ENCODE measurements around the gene ATP8B3.

Gene ATP8B3

DNA sequence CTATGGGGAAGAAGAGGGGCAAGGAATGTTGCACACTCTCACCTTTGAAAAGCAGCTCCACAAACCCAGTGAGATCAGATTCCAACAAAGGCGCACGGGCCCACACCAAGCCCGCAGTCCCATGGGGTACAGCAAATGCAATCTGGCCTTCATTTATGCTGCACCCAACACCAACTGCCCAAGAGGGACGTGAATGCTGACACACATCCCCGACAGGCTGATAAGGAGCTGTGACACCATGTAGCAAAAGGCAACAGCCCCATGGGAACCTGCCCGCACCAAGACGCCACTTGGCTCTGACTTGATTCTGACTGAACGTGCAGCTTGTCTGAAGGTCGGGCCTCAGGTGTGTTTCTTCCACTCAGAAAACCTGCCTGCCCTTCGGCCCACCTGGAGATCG is 18.9 kb upstream of the ATP8B3 start:
- no peak for DNase-seq

DNA sequence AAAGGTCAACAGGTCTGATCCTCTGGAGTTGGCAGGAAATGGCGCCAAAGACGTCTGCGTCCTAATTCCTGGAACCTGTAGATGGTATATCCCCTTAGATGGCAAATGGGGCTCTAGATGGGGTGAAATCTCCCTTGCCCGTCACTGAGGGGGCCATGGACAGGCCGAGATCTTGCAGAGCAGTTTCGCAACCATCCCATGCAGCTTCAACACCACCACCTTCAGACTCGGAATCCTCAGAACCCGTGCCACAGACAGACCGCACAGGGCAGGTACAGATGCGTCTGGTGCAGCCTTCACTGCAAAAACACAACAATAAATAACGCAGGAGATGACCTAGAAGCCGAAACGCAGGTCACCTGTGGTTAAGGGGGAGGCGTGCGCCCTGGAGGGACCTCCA is 18.5 kb upstream of the ATP8B3 start:
- DNase-seq: no peak

DNA sequence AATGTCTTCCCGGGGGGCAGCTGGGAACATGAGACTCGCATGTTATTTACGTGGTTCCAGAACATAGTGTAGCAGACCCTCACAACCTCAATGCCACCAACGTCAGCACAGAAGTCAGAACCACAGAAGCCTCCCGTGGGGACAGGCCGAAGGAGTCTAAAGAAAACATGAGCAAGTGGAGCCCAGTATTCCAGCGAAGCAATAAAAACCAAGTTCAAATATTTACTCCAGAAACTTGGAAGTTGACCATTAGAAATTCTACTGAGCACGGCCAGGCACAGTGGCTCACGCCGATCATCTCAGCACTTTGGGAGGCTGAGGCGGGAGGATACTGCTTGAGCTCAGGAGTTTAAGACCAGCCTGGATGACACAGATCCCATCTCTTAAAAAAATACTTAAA is 17.9 kb upstream of the ATP8B3 start:
- DNase-seq: no peak

DNA sequence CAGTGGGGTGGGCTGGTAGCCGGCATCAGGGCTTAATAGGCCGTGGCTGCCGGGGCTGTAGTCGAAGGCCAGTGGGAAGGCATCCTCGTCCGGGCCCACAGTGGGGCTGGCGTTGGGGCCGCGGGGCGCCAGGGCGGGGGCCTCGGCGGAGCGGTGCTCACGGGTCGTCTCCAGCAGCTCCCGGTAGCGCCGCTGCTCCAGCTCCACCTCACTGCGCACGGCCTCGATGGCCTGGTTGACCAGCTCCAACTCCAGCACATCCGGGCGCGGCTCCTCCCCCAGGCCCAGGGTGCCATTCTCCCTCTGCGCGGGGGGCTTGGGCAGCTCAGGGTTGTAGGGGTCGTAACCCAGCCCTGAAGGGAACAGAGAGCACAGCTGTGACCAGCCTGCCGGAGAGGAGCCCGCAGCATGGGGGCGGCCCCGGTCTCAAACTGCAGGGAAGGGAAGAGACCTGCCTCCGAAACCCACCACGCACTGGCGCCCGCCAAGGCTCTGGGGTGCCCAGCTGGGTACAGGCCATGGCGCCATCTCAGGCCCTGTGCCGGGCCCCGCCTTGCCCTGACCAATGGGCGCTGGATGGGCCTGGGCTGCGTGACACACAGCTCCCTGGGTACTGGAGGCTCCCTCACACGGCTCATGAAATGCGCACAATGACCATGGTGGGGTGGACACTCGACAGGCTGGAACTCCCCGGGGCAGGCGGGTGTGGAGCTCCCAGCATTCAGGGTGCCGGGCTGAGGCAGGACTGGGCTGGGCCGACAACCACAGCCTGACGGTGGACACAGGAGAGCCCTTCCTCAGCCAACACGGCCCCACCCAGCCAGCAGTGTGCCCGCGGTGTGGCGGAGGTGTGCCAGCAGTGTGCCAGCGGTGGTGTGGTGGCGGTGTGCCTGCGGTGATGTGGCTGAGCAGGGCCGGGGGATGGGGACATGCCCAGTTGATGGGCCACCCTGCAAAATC is 16.5 kb upstream of the ATP8B3 start:
- no peak for DNase-seq

DNA sequence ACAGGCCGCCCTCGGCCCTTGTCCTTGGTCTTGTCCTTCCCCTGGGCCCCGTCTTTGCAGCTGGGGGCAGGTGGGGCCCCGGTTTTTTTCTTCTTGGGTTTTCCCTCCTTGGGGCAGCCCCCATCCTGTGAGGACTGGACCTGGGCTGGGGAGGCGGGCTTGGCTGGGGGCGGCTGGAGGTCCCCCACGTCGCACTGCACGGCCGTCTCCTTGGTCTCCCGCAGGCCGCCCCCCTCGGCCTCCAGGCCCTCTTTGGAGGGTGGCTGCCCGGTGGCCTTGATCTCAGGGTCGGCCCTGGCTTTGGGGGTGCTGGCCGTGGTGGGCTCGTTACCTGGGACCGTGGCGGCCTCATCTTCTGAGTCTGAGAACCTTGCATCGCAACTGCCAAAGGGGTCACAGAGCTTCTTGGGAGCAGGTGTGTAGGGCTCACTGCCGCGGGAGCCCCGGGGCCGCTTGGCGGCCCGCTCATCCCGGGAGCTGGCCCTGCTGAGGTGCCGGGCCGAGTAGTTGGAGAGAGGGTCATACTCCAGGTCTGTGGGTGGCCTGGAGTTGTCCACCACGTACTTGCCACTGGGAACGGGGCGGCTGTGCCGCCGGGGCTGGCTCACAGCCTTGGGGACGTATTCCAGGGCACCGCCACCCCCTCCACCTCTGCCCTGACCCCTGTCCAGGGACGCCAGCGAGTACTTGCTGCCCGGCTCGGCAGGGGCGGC is 15.6 kb upstream of the ATP8B3 start:
- DNase-seq: no peak

DNA sequence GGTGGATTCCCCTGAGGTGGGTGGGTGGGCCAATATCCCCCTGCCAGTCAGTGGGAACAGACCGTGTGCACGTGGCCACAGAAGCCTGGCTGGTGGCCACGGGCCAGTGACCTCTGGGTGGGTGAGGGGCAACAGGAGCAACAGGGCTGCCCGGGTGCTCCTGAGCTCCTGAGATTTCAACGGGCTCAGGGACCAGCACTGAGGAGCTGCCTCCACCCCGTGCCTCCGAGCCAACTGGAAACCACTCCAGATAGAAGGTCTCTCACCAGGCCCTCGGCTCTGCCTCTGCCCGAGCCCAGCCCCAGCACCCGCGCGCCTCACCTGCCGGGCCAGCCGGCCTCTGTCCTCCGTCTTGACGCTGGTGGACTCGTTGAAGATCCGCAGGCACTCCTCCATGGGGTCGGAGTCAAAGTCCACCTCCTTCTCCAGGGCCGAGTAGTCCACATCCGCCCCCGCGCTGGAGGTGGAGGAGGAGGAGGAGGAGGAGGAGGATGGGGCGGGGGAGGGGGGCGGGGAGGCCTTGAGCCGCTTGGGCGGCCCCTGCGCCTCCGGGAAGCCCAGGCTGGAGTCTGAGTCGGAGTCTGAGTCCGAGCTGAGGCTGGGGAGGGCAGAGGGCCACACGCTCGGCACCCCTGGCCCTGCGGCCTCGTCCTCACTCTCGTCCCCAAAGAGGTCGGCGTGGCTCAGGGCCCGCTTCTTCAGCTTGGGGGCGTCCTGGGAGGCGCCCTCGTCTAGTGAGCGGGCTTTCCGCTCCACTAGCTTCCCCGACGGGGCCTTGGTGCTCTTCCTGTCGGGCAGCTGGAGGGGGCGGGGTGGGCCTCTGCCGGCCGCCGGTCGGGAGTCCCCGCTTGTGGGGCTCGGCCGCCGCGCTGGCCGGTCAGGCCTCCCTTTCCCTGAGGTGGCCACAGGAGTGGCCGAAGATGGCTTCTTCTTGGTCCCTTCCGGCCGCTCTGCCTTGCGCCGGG is 14.8 kb upstream of the ATP8B3 start:
- no peak for DNase-seq

DNA sequence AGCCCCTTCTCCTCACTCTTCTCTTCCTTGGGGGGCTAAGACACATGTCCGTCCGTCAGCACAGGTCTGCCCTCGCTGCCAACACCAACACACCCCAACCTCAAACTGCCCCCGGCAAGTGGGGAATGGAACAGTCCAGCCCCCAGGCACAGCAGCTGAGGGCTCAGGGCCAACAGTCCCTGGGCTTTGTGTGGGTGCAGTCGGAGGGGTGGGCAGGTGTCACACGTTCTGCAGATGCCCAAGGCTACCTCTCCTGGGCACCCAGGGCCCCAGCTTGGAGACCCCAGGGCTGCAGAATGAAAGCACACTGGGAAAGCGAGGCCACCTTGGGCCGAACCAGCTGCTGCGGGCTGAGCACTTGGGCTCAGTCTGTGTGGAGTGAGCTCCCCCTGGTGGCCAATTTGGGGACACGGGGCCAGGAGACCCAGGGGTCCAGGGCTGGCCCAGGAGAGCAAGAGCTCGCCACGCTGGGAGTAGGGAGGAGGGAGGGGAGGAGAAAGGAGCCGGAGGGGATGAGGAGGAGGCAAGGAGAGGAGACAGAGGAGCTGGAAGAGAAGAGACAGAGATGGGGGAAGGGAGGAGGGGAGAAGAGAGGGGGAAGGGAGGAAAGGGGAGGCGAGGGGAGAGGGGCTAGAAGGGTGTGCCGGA is 14.0 kb upstream of the ATP8B3 start:
- DNase-seq: no peak

DNA sequence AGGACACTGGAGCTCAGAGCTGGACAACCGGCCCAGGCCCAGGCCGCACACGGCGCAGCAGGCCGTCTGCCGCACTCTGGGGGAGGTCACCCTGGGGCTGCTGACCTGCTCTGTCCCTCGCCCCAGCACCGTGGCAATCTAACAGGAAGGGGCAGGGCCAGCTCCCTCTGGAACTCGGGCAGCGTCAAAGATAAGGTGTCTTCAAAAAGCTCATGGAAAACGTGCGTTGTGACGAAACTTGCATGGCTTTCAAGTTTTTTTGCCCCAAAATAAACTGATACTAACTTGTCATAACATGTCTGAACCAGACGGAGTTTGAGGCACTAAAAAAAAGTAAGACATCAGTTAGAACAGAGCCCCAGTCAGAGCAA is 12.2 kb upstream of the ATP8B3 start:
- DNase-seq: no peak

DNA sequence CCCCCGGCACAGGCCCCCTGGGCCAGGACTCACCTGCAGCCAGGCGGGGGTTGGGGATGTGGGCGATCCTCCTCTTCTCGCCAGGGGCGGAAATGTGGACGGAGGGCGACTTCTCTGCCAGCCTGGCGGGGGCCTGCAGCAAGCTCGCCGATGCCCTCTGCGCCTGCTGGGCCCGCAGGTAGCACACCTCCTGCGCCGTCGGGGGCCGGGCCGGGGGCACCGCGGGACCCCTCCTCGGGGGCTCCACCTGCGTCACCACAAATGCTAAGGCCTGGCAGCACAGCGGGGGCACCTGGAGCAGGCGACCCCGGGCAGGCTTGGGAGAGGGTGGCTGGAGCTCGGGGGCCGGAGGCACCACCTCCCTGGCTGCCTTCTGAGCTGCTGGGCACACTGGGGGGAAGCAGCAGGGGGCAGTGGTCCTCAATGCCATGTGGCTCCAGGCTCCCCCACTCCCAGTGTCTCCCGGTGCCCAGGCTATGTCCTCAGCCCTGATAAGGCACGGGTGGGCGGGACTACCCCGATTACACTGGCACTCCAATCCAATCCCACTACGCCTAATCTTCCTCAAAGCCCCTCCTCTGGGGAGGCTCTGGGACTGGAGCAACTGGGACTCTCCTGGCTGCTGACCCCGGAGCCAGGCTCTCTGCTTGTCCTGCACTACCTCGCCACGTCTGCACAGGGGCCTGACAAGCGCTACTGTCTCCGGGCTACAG is 11.6 kb upstream of the ATP8B3 start:
- no peak for DNase-seq

DNA sequence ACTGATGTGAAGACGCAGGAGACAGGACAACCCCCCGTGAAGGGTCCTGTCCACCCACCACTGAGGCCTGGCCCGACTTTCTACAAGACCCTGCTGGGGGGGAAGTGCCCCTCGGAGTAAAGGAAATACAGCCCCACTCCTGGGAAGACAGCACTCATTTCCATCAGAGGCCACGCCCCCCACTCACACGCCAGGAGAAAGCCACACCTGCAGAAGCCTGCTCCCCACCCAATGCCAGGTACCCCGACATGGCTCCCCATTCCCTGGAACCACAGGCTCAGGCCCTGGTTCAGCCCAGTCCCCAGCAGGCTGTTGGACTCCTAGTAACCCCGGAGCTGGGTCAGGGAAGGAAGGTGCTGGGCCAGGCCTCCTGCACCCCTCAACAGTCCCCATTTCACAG is 10.9 kb upstream of the ATP8B3 start:
- DNase-seq: no peak

DNA sequence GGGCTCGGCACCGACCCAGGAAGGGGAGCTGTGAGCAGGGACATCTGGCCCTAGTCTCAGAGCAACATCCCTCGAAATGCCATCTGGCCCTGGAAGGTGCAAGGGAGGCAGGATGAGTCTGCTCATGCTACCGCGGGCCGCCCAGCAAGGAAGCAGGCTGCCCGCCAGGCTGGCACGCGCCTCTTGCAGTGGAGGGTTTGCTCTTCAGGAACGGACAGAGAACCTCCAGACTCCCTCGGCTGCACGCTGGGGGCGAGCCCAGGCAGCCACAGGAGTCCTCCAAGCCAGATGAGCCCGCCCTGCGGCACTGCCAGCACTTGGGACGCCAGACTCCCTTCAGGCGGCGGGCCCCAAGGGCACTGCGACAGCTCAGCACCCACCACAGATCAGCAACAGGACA is 10.1 kb upstream of the ATP8B3 start:
- DNase-seq: no peak

DNA sequence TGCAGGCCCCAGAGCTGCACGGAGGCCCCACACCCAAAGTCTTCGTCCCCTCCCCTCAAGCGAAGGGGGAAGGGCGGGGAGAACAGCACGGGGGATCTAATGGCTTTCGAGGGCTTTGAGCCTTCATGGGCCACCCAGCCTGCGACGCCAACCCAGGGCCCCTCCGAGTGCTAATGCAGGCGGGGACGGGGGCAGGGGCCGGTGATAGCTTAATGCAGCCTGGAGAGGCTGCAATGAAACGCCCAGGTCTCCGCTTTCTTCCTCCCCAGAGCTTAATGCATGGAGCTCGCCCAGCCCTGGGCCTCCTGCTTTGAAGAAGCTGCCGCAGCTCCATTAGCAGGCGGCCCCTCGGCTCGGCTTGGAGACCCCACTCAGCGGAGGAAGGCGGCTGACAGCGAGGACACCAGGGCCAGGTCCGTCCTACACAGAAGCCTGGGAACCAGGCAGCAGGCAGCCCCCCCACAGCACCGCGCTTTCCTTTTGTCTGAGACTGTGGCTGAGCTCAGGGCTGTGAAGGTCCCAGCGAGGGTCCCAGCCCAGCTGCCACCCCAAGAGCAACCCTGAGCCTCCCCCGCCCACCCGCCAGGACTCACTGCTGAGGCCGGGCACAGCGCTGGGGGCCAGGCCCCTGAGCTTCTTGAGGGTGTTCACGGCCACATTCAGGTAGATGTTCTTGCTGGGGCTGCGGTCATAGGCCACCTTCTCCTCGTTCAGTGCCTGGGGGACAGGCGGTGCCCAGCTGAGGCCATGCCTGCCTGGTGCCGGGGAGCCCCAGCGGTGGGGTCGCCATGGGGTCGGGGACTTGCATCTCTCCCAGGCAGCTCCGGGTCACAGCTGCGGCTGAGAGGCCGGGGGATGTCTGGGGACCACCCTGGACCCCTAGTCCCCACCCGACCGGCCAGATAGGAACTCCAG is 7.5 kb upstream of the ATP8B3 start:
- no peak for DNase-seq

DNA sequence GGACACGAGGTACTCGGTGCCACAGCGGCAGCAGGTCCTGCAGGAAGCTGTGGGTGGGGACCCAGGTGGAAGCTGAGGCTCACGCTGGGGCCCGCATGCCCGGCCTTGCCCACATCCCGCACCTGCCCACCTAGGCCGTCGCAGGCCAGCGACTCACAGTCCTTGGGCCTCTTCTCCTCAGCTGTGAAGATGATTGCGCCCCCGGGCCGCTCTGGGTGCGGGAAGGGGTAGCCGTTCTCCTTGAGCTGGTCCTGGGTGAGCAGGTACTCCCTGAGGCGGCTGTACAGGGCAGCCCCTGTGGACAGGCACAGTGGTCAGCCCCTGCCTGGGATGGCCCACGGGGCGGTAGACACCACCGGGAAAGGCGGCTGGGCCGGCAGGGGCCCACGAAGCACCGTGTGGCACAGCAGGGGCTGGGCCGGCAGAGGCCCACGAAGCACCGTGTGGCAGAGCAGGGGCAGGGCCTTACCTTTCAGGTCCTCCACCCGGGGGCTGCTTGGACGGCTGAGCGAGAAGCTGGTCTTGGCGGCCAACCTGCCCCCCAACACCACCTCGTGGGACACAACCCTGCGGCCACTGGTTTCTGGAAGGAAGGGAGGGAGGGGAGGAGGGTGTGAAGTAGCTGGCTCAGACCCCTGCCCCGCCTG is 6.6 kb upstream of the ATP8B3 start:
- DNase-seq: no peak

DNA sequence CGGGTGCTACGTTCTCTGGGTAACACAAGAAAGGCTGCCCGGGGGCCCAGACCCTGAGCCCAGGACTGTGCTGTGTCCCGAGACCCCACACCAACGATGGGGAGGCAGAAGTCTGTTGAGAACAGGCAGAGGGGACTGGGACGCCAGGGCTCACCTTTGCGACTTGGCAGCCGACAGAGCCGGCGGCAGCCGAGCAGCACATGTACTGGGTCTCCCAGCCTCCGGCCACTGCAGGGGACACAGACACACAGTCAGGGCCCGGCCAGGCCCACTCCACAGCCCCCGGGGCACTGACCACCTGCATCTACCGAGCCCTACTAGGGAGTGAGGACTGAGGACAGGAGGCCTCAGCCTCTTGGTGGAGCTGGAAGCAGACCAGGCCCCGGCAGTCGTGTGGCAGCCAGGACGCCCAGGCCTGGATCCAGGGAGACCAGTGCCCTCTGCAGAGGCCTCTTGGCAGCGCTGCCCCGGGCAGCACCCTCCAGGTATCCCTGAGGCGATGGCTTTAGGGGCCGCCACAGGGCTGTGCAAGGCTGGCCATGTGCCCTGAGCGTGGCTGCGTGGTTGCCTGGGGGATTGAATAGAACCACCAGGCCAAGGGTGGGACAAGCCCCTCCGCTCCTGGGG is 5.6 kb upstream of the ATP8B3 start:
- DNase-seq: no peak

DNA sequence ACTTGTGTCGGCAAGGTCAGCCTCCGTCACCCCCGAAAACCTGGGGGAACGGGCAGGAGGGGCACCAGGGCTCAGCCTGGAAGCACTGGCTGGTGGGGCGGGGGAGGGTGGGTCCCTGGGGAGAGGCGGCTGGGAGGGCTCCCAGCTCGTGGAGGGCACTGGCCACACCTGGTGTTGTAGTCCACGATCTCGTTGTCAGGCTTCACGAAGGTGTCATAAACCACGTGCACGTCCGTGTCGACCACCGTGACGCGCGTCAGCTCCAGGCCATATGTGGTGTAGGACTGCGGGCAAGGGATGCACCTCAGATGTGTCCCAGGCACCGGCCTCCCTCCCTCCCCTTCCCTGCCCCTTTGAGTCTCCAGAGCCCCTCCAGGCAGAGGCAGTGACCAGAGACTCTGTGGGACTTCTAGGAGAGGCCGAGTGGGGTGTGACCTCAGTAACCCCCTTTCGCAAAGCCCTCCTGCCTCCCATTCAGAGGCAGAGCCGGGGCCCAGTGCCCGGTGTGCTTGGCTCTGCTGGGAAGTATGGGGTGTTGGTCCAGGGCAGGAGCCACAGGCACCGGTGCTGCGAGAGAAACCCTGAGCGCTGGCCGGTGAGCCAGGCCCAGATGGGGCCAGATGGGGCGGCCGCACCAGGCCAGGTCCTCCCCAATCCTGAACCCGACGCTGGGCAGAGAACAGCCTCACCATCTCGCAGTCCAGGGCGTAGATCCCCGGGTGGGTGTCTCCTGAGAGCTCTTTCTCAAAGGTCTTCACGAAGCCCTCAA is 4.6 kb upstream of the ATP8B3 start:
- no peak for DNase-seq

DNA sequence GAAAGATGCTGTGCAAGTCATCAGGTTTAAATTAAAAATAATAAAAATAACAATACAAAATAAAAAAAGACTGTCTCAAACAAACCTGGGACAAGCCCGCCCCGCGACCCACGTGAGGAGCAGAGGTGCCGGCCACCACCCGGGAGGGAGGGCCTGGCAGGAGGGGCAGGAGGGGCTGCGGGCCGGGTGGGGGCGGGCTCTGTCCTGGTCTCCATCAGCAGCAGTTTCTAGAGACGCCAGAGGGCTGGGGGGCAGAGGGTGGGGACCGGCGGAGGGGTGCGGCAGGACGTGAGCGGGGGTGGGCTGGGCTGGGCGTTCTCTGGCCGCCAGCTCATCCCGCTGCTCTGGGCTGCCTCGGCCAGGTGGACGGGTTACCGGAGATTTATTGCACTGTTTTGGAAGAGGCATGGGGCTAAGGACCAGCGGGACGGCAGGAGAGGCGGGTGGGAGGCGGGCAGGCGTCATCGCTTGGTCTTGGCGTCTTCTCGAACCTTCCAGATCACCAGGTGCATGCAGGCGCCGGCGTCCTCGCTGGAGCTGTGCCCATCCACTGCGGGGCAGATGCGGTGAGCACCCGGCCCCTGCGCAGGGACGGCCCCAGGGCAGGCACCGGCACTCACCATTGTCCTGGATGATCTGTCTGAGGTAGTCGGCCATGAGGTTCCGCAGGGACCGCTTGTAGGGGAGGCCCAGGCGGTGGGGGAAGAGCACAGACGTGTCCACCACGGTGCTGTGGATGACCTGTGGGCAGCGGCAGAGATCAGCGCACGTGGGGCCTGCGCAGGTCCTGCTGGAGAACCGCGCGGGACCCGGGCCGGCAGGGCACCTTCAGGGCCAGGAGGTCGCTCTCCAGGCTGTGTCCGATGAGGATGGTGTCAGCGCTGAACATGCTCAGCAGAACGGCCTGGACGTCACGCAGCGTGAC is 3.8 kb upstream of the ATP8B3 start:
- no peak for DNase-seq

DNA sequence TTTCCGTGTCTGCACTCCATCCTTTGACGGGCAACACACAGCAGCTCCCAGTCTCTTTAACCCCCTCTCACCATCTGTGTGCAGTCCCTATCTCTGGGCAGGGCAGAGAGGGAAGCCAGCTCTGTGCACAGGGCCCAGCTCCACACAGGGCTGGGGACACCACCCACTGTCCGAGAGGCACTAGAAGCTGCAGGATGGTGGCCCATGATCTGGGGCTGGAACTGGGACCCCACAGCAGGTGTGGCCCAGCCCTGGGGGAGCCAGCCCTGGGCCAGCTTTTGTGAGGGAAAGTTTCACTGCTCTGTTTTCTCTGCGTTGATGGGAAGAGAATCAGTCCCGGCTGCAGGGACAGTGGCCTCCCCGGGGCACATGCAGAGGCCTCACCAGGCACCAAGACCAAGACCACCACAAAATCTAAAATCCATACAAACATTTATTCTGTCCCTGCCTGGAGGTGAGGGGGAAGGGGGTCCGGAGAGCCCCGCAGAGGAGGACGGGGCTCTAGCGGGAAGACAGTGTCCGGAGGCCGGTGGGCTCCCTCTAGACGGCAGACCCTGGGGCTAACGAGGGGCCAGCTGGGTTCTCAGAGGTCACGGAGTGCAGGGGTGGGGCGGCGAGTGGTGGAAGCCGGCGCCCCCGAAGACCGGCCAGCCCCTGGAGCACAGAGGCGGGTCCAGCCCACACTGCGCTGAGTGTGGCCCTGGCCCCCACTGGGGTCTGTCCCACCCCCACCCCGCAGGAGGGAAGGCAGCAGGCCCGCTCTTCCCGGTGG is 2.9 kb upstream of the ATP8B3 start:
- DNase-seq: no peak
